Lung (tissue), 12 donors: ENCODE measurements around the gene ZBTB21. TPM values are rescaled to one million over a fixed set of nuclear protein-coding genes. Genes with fewer than 3 reads are reported as not detected.

Source experiments
- ATAC-seq: fragments of 200-7000 bp; cut with Tn5 transposase; one replicate; pipeline ENCODE4 v1.9.1; 2020; ENCODE audit warnings: moderate number of reproducible peaks; ENCODE audit not compliant: insufficient read depth, low FRiP score
- DNase-seq, 3 donors: peaks; one replicate each; pipeline ENCODE4 v3.0.0-alpha.2; 2013 to 2017
- H3K27ac ChIP-seq, 2 donors: one replicate each; pipeline ENCODE4 v1.5.1; 2013; ENCODE audit warnings: mild to moderate bottlenecking in 2 of 2, moderate library complexity in 2 of 2, control low read depth in 1 of 2, inconsistent platforms in 1 of 2, low read depth in 1 of 2, low read length in 1 of 2
- H3K27me3 ChIP-seq, 3 donors: one replicate each; pipeline ENCODE4 v1.5.1; 2013; ENCODE audit warnings: low read length in 2 of 3; ENCODE audit not compliant: control insufficient read depth in 3 of 3, insufficient read depth in 3 of 3
- H3K36me3 ChIP-seq, 4 donors: one replicate each; pipeline ENCODE4 v1.5.1; 2013; ENCODE audit warnings: low read length in 4 of 4, mild to moderate bottlenecking in 1 of 4, moderate library complexity in 1 of 4; ENCODE audit not compliant: control insufficient read depth in 4 of 4, insufficient read depth in 4 of 4
- H3K4me1 ChIP-seq, 5 donors: one replicate each; pipeline ENCODE4 v1.5.1; 2013; ENCODE audit warnings: low read length in 5 of 5, mild to moderate bottlenecking in 2 of 5, moderate library complexity in 1 of 5; ENCODE audit not compliant: control insufficient read depth in 5 of 5, insufficient read depth in 5 of 5
- H3K4me3 ChIP-seq: one replicate; pipeline ENCODE4 v1.5.1; 2013; ENCODE audit warnings: mild to moderate bottlenecking, control low read depth, moderate library complexity
- H3K9ac ChIP-seq, 2 donors: one replicate each; pipeline ENCODE4 v1.5.1; 2013; ENCODE audit warnings: low read length in 2 of 2, control low read depth in 1 of 2; ENCODE audit not compliant: insufficient read depth in 1 of 2
- H3K9me3 ChIP-seq, 4 donors: one replicate each; pipeline ENCODE4 v1.5.1; 2013; ENCODE audit warnings: low read length in 3 of 4, mild to moderate bottlenecking in 1 of 4, moderate library complexity in 1 of 4; ENCODE audit not compliant: control insufficient read depth in 4 of 4, insufficient read depth in 3 of 4
- CTCF ChIP-seq: IDR thresholded peaks from 2 replicates; pipeline ENCODE4 v1.5.1; 2012; ENCODE audit warnings: mild to moderate bottlenecking; ENCODE audit errors: control extremely low read depth, extremely low read depth
- WGBS, 2 donors: extraction: QIAGEN DNeasy Blood & Tissue Kit; methylation state at CpG; one replicate each; pipeline ENCODE4 v1.1.7; 2013; 5-methylcytosine and 5-hydroxymethylcytosine counted together
- polyA plus RNA-seq, 2 donors: library from polyadenylated mRNA; stranded (reverse); fragments of 200-250 nt; gene quantifications; one replicate each; pipeline ENCODE4 v1.2.1, GENCODE V29; 2013
- total RNA-seq, 2 donors: library from RNA; depleted of rRNA in 1 of 2; stranded (reverse); fragments of >200 nt in 1 of 2; gene quantifications; one replicate each; pipeline ENCODE4 v1.2.1, GENCODE V29; 2014 to 2021
- donor health status: control.
- donor health status: control.
- donor health status: Bipolar disorder and iron deficiency.
- donor health status: healthy.
- donor health status: DM: yes; HTN: yes; CAD: no.

The ZBTB21 gene
- total and polyA plus RNA-seq, 4 donors = 3.2 to 15.4 (median 7.5) TPM

DNA sequence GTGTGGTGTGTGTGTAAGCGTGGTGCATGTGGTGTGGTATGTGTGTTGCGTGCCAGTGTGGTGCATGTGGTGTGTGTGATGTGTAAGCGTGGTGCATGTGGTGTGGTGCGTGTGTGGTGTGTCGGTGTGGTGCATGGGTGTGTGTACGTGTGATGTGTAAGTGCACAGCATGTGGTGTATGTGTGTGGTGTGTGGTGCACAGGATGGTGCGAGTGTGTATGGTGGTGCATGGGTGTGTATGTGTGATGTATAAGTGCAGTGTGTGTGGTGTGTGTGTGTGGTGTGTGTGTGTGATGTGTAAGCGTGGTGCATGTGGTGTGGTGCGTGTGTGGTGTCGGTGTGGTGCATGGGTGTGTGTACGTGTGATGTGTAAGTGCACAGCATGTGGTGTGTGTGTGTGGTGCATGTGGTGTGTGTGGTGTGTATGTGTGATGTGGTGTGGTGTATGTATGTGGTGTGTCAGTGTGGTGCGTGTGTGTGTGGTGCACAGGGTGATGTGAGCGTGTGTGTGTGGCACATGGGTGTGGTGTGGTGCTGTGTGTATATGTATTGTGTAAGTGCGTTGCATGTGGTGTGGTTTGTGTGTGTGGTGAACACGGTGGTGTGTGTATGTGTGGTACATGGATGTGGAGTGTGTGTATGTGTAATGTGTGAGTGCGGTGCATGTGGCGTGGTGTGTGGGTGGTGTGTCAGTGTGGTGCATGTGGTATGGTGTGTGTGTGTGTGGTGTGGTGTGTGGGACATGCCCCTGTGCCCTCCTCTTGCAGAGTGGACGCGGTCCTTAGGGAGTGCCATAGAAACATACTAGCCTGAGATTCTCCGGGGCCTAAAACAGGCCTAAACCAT, 55.3 kb downstream of the ZBTB21 start:
- TF ChIP-seq CTCF = no peak
- no peaks in the 10 kb centered on the region for H3K9me3 ChIP-seq
- no peaks in the 10 kb centered on the region for H3K36me3 ChIP-seq
- DNase-seq (no peak), ATAC-seq (no peak)
- WGBS, 2 donors = 94 to 96% methylated on average over 19 to 20 of the region's 20 CpGs
- H3K4me1 ChIP-seq = peaks cover 0 to 32% (median 12%) of the 10 kb centered on the region in 5 donors
- no peaks in the 10 kb centered on the region for H3K27me3 ChIP-seq
- H3K4me3 ChIP-seq = no peak overlapping the region
- H3K9ac ChIP-seq = no peak overlapping the region
- H3K27ac ChIP-seq = peak overlapping the region in 1 of 2 donors; percentile 30

- WGBS, 2 donors = 5 to 8% methylated on average over 38 to 85 of the region's 85 CpGs
- DNase-seq (peak; percentile 78 to 85 (median 79)), ATAC-seq (peak; percentile 76)
- Histone ChIP-seq H3K27me3 (no peaks in the 10 kb centered on the region), H3K4me1 (peaks cover 0 to 32% (median 12%) of the 10 kb centered on the region in 5 donors), H3K27ac (peak within 1 kb of the TSS; percentile 42 to 71), H3K36me3 (no peaks in the 10 kb centered on the region), H3K9me3 (no peaks in the 10 kb centered on the region), H3K4me3 (peak within 1 kb of the TSS; percentile 72), H3K9ac (peak within 1 kb of the TSS in 1 of 2 donors; percentile 49)
- no peak for TF ChIP-seq CTCF
Measured at GRCh38 chr21:41953831-41954653, 56.1 kb downstream of the ZBTB21 start, which contains the start of gene C2CD2. Gene C2CD2, minus strand, starts transcription at chr21:41954018. Its CDS starts 370 bp downstream, at chr21:41953648.

DNA sequence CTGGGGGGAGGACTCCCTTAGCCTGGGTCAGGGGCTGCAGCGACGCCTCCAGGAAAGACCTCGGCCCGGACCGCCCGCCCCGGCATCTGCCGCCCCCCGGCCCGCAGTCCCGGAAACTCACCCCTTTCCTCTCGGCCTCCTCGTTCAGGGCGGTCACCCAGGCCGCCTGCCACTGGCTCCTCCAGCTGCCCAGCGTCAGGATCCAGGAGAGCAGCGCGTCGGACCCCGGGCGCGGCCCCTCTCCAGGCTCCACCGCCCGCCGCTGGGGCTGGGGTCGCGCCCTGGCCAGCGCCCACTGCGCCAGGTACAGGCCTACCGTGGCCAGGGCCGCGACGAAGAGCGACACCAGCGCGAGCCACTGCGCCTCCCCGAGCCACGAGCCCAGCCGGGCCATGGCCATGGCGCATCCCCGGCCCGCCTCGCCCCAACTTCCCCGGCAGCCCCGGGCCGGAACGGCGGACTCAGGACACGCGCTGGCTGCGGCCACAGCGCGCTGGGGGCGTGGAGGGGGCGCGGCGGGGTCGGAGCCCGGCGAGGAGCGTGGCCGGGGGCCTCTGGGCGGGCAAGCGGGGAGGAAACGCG, 56.8 kb downstream of the ZBTB21 start:
- peak overlapping the region in 1 of 2 donors; percentile 49 for H3K9ac ChIP-seq
- H3K9me3 ChIP-seq = no peaks in the 10 kb centered on the region
- ATAC-seq (no peak), DNase-seq (no peak)
- no peaks in the 10 kb centered on the region for H3K36me3 ChIP-seq
- H3K4me3 ChIP-seq = peak overlapping the region; percentile 72
- H3K4me1 ChIP-seq = peaks cover 0 to 31% (median 16%) of the 10 kb centered on the region in 5 donors
- H3K27me3 ChIP-seq = no peaks in the 10 kb centered on the region
- 1 to 2% methylated on average over 41 to 67 of the region's 67 CpGs for WGBS, 2 donors
- no peak for TF ChIP-seq CTCF
- peak overlapping the region; percentile 42 to 71 for H3K27ac ChIP-seq
